GM03348 (cell line): ENCODE measurements around the gene C16orf78.

Experiments
- DNase-seq: peaks from one replicate; pipeline ENCODE4 v3.0.0; 2012; ENCODE audit warnings: low spot score

C16orf78 gene, protein sequence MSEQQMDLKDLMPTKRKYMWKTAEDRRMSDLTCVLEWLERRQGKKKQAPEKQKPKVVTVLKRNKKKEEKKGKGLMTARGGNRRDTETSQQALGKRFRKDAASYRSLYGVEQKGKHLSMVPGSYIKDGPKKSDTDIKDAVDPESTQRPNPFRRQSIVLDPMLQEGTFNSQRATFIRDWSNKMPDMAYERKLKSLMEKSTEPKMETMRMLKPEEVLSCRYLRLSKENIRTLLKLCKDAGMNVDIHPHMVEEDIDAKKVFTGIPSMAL

DNA sequence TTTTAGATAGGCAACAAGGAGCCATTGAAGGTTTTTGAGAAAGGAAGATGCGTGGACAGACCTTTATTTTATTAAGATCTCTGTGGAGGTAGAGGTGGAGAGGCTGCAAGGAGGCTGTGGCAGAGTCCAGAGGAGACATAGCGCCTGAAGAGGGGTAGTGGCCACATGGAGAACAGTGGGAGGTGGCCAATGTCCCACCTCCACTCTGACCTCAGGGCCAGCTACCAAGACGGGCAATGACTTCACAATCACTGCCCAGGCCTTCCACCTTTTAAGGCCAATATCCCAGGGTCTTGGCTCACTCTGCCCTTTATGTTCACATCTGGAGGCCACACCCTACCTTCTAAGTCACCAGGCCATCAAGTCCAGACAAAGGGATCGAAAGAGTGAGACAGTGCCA is at the start of gene C16orf78:
Gene C16orf78, plus strand, starts transcription at position 301 of the 400 bp plus-strand sequence. CDS start 136 bp downstream, outside the sequence.
- no peak for DNase-seq

- no peak for DNase-seq
These were observed 48.9 kb upstream of the C16orf78 start for GRCh38 chr16:49324703-49325102.

DNA sequence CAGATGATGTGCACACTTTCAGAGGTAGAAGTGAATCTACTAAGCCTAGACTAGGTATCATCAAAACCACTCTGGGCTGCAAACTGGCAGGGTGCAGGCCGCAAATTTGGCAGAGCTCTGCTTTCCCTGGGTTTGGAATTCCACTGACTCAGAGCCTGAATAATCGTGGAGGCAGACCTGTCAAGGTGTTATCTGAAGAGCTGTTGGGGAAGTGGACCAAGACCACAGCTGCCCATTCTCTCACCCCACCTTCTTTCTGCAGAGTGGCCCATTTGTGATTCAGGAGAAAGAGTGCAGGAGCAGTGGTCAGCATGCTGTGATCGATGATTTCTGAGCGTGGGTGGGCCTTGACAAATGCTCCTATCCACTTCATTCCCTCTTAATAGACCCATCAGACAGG is 46.1 kb upstream of the C16orf78 start:
- DNase-seq, result no peak

DNA sequence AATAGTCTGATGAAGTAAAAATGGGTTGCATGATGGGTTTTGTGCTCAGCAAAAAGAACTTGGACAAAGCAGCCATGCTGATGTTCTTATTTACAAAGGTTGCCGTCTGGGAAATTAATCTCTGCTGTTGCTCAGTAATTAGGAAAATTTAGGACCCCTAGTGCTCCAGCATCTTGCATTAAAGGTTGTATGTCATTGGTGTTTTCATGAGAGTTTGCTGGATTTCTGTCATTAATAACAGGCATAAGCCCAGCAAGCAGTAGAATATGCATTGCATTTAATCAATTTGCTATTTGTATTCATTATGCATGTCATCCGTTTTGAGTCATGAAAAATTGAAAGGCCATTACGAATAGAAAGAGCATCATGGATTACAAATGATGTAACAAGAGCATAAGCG is 45.3 kb upstream of the C16orf78 start:
- DNase-seq, result no peak

DNA sequence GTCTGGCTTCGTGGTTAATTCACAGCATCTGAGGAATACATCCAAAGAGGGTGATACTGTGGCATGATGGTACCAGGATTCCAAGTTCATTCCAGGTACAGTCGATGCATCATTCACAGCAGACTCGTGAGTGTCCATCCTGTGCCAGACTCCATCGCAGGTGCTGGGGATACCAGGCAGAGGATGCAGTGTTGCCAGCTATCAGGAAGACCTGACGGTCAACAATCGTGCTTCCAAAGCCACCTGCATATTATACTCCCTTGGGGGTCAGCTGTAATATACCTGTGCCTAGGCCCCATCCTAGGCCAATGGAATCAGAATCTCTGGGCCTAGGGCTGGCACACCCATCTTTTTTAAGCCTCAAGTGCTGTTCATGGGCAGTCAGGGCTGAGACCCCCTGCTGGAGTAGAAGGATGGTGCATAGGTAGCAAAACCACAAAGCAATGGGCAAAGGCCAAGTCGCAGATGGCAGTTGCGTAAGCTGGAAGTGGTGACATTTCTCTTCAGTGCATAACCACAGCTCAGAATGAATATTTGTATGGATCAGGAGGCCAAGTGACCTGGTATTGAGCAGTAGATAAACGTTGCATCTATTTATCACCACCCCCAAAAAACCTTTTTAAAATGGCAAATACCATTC is 42.9 kb upstream of the C16orf78 start:
- DNase-seq, result no peak

DNA sequence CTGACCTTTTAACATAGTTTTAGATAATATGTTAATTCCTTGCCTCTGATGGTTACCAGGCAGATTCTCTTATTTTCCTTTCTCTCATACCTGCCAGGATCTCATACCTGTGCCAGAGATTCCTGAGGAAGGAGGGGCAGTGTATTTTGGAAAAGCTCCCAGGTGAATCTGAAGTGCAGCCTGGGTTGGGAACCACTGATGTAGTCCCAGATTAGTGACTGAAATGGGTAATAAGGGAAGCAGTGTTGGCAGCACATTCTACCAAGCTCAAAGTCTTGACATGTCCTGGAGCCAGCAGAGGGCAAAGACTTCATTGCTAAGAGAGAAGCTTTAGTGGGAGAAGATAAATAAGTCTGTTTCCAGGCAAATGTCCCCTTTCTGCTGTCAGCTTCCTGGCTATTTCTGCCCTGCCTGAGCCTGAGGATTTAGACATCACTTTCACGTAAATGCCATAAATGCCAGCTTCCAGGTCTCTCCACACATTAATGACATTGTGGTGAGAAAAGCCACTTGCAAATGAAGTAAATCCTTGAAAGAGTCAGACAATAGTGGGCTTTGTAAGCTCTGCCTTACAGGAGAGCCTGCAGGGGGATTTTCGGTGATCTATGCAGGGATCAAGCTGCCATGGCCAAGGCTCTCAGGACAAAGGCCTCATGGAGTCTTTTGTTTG is 40.9 kb upstream of the C16orf78 start:
- DNase-seq, result no peak

DNA sequence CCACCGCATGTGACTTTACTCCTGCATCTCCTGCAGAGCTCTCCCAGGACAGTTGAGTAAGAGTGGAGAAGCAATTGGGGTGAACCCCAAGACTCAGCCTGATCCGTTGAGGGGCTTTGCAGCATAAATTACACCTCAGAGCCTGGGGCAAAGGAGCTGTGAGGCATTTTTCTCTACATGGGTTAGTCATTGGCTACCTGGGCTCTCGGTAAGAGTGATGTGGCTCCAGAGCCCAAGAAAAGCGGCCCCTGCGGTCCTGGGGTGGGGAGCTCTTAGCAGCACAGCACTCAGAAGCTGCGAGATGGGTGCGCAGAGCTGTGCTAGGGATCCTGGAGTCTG is 40.4 kb upstream of the C16orf78 start:
- no peak for DNase-seq

GRCh38 chr16:49335828-49336227 is 37.8 kb upstream of the C16orf78 start:
- no peak for DNase-seq

- no peak for DNase-seq
These were observed 37.0 kb upstream of the C16orf78 start for GRCh38 chr16:49336581-49336980.

DNA sequence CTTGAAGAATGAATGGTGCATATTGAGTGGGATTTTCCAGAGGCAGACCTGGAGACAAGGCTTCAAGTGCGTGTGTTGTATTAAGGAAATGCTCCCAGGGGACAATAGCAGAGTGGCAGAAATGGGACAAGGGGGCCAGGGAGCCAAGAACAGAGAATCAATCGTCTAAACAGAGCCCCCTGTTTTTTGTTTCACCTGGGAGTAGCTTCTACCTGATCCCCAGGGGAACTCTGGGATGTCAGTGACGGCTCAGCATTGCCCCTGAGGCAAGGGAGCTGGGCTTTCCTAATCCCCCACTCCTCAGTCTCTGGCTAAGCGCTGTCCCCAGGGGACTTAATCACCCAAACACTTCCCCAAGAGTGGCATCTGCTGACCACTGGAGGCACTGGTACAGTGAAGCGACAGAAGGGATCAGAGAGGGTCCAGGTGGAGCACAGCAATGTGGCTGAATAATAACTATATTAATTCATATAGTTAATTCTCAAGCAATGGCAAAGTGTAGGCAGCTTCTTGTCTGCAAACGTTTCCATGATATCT is 35.7 kb upstream of the C16orf78 start:
- no peak for DNase-seq

DNA sequence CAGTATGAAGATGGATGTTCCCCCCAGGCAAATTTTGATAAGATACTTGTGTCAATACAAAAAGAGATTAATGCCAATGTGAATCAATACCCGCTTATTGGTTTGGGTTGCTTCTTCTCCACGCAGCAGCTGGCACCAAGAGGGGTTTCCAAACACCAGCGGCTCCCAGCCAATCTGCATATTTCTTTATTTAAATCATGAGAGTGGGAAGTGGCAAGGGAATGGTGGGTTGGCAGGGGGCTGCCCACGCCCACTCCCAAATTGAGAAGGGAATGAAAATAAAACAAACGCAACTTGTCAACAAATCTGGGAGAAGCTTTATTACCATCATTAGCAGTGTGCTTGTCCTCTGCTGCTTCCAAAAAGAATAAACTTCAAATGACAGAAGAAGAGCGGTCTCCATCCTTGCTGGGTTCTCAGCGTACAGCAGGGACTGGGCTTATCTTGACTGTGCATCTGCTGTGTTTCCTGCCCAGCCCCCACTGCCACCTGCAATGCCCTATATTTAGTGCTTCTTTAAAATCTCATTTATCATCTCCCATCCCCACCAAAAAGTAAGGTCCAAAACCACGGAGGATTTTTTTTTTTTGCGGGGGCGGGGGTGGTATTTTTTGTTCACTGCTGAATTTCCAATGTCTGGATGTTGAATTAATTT is 34.9 kb upstream of the C16orf78 start:
- no peak for DNase-seq

GRCh38 chr16:49340466-49340865 is 33.1 kb upstream of the C16orf78 start:
- DNase-seq, result no peak

- DNase-seq, result no peak
These were observed 31.9 kb upstream of the C16orf78 start for GRCh38 chr16:49341706-49342105.

- DNase-seq, result no peak
These were observed 31.0 kb upstream of the C16orf78 start for GRCh38 chr16:49342336-49343265.

DNA sequence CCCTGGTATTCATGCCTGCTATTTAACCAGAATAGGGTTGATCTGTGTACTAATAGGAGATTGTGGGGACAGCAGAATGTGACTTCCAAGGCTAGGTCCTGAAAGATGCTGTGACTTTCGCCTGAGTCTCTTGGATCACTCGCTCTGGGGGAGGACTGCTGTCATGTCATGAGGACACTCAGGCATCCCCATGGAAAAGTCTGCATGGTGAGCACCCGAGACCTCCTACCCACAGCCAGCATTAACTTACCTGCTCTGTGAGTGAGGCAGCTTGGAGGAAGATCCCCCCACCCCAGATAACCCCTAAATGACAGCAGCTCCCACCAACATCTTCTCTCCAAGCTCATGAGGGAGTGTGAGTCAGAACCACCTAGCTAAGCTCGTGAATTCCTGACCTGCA is 30.3 kb upstream of the C16orf78 start:
- DNase-seq, result no peak

DNA sequence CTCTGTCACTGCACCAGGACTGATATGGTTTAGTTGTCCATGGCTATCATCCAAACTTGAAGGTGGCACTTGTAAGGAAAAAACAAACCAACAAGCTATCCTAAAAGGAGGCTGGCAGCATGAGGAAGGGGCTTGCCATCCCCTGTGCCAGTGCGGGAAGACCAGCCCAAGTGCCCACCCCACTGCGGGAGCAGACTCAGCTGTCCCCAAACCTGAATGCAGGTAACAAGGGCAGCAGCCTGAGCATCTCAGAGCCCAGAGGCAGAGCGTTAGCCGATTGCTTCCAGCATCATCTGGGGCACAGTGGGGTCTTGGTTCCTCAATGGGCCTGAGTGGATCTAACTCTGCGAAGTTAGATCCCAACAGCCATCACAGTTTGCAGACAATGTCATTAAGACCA is 29.2 kb upstream of the C16orf78 start:
- no peak for DNase-seq

DNA sequence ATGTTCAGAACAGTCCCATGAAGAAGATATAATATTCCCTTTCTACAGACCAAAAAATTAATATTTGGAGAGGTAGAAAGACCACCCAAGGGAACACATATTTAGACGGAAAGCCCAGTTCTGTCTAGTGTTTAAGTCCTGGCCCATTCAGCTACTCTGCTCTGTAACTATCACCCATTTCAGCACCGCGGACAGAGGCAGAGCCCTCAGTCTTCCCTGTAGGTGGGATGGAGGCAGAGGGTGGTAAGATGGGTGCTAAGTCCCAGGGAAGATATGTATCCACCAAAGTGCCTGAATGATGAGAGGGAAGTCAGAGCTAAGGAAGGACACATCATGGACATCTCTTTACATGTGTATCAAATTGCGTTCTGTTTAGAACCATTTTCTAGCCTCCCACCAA is 27.8 kb upstream of the C16orf78 start:
- no peak for DNase-seq

DNA sequence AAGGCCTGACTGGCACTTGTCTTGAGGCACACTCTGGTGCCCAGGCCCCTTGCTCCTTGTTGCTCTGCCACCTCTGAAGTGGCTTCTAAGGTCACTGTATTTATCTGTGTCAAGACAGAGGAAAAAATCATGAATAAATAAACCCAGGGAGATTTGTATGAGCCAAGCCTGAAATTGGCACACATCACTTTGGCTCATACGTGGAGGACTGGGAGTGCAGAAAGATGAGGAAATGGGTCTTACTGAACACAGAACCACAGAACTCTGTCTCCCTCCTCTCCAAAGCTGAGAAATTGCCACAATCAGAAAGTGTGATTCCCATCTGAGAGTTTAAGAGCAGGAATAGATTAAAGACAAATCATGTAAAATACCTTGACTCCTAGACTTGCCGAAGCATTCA is 27.1 kb upstream of the C16orf78 start:
- DNase-seq, result no peak

- DNase-seq, result no peak
These were observed 26.1 kb upstream of the C16orf78 start for GRCh38 chr16:49347476-49347875.

DNA sequence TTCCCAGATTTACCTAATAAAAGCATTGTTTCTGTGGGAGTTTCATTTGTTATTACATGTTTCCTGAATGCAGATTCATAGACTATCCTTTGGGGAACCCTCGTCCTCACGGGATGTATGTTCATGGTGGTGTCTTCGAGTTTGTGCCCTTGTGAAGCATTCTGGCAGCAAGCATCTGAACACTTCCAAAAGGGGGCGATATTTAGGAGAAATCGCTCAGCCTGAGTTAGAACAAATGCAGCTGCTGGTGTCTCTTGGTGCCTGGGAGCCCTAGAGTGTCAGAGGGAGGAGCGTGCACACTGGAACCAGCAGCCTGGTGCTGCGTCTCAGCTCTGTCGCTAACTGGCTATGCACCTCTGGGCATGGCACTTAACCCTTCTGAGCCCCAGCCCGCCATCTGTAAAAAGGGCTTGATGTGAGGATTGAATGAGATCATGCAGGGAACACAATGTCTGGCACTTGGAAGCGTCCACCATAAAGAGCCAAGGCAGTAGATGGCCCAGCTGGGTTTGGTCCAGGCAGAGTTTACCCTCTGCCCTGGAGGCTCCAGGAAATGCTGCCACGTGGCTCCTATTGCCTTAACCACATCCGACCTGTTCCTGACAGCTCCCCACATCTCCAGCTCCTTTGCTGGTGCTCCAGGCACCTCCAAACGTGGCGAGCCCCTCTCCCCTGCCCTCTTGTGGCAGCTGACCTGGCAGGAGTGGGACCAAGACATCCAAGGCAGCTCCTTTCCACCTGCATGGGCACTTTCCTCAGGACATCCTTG is 25.0 kb upstream of the C16orf78 start:
- DNase-seq, result no peak
